Spinal cord (tissue), 10 donors: Measurements from ENCODE around the gene NOC2L. TPM values are rescaled to one million over a fixed set of nuclear protein-coding genes. Genes with fewer than 3 reads are reported as not detected.

Experiments
- DNase-seq, 6 donors: peaks; one replicate each; pipeline versions ENCODE4 v3.0.0 to v3.0.0-alpha.2; 2013 to 2015; ENCODE audit warnings: low spot score in 6 of 6, low read depth in 4 of 6
- H3K27ac ChIP-seq: one replicate; pipeline ENCODE4 v1.5.1; 2013; ENCODE audit warnings: low read depth, low read length, control low read depth
- H3K27me3 ChIP-seq: one replicate; pipeline ENCODE4 v1.6.1; 2013; ENCODE audit warnings: low read length; ENCODE audit not compliant: control insufficient read depth, insufficient read depth
- H3K36me3 ChIP-seq: one replicate; pipeline ENCODE4 v1.6.1; 2013; ENCODE audit warnings: low read length; ENCODE audit not compliant: control insufficient read depth, insufficient read depth
- H3K4me1 ChIP-seq: one replicate; pipeline ENCODE4 v1.6.1; 2013; ENCODE audit warnings: low read length; ENCODE audit not compliant: control insufficient read depth, insufficient read depth
- H3K4me3 ChIP-seq: one replicate; pipeline ENCODE4 v1.5.1; 2013; ENCODE audit warnings: low read depth, low read length, control low read depth
- H3K9me3 ChIP-seq: one replicate; pipeline ENCODE4 v1.6.1; 2013; ENCODE audit warnings: low read length; ENCODE audit not compliant: control insufficient read depth, insufficient read depth
- WGBS: methylation state at CpG from one replicate; pipeline ENCODE4 v1.1.5; 2013; ENCODE audit warnings: missing lambda C conversion rate; ENCODE audit not compliant: insufficient coverage; 5-methylcytosine and 5-hydroxymethylcytosine counted together
- polyA plus RNA-seq, 2 donors: library from polyadenylated mRNA; unstranded; fragments of 120-200 nt; gene quantifications; one replicate each; pipeline ENCODE4 v1.2.1, GENCODE V29; 2013; ENCODE audit not compliant: insufficient read length in 2 of 2
- total RNA-seq, 2 donors: library from RNA; depleted of rRNA in 1 of 2; stranded (reverse); fragments of 120-200 nt in 1 of 2; fragments of >200 nt in 1 of 2; gene quantifications; one replicate each; pipeline versions ENCODE4 v1.2.3 to v1.2.4, GENCODE V29; 2013 to 2014
- donor health status: healthy.

Gene NOC2L
- total and polyA plus RNA-seq, 4 donors: 33.1 to 68.5 (median 55.9) TPM

- H3K4me3 ChIP-seq: no peak overlapping the region
- DNase-seq: no peak
- H3K4me1 ChIP-seq: peaks cover 48% of the 10 kb centered on the region
- peaks cover 72% of the 10 kb centered on the region for H3K27me3 ChIP-seq
- H3K27ac ChIP-seq: no peak overlapping the region
- H3K36me3 ChIP-seq: peaks cover 66% of the 10 kb centered on the region
- no peaks in the 10 kb centered on the region for H3K9me3 ChIP-seq
- 35% methylated on average over 16 of the region's 16 CpGs for whole genome bisulfite sequencing
Measured at GRCh38 chr1:932173-932510, 26.9 kb downstream of the NOC2L start.

- Histone ChIP-seq H3K27me3 (peaks cover 72% of the 10 kb centered on the region), H3K4me3 (no peak overlapping the region), H3K36me3 (peaks cover 69% of the 10 kb centered on the region), H3K4me1 (peaks cover 52% of the 10 kb centered on the region), H3K9me3 (no peaks in the 10 kb centered on the region), H3K27ac (no peak overlapping the region)
- WGBS: 64% methylated on average over 15 of the region's 15 CpGs
- DNase-seq: no peak
Measured at GRCh38 chr1:931380-932172, 27.5 kb downstream of the NOC2L start.

- DNase-seq: no peak
- Histone ChIP-seq H3K4me3 (no peak overlapping the region), H3K27ac (no peak overlapping the region), H3K4me1 (peaks cover 52% of the 10 kb centered on the region), H3K36me3 (peaks cover 64% of the 10 kb centered on the region), H3K27me3 (peaks cover 72% of the 10 kb centered on the region), H3K9me3 (no peaks in the 10 kb centered on the region)
- 55% methylated on average over 16 of the region's 18 CpGs for WGBS
Measured at GRCh38 chr1:930633-931138, 28.4 kb downstream of the NOC2L start.

- no peak overlapping the region for H3K4me3 ChIP-seq
- peaks cover 49% of the 10 kb centered on the region for H3K4me1 ChIP-seq
- 82% methylated on average over 40 of the region's 40 CpGs for WGBS
- H3K9me3 ChIP-seq: no peaks in the 10 kb centered on the region
- no peak for DNase-seq
- peaks cover 71% of the 10 kb centered on the region for H3K27me3 ChIP-seq
- peaks cover 59% of the 10 kb centered on the region for H3K36me3 ChIP-seq
- no peak overlapping the region for H3K27ac ChIP-seq
Measured at GRCh38 chr1:929712-930632, 29.1 kb downstream of the NOC2L start.

GRCh38 chr1:928825-929661, 30.0 kb downstream of the NOC2L start:
- WGBS: 75% methylated on average over 34 of the region's 40 CpGs
- DNase-seq: no peak
- Histone ChIP-seq H3K27ac (no peak overlapping the region), H3K36me3 (peaks cover 59% of the 10 kb centered on the region), H3K4me3 (no peak overlapping the region), H3K27me3 (peaks cover 72% of the 10 kb centered on the region), H3K4me1 (peaks cover 52% of the 10 kb centered on the region), H3K9me3 (no peaks in the 10 kb centered on the region)

GRCh38 chr1:927748-928147, 31.3 kb downstream of the NOC2L start:
- Histone ChIP-seq H3K9me3 (no peaks in the 10 kb centered on the region), H3K27ac (no peak overlapping the region), H3K36me3 (peaks cover 52% of the 10 kb centered on the region), H3K4me3 (no peak overlapping the region), H3K27me3 (peaks cover 71% of the 10 kb centered on the region), H3K4me1 (peaks cover 54% of the 10 kb centered on the region)
- no peak for DNase-seq
- WGBS: 59% methylated on average over 8 of the region's 10 CpGs

GRCh38 chr1:927234-927633, 31.8 kb downstream of the NOC2L start:
- peaks cover 55% of the 10 kb centered on the region for H3K4me1 ChIP-seq
- H3K36me3 ChIP-seq: peaks cover 47% of the 10 kb centered on the region
- no peak overlapping the region for H3K27ac ChIP-seq
- H3K9me3 ChIP-seq: no peaks in the 10 kb centered on the region
- no peak overlapping the region for H3K4me3 ChIP-seq
- H3K27me3 ChIP-seq: peaks cover 69% of the 10 kb centered on the region
- no peak for DNase-seq
- 56% methylated on average over 9 of the region's 9 CpGs for WGBS

GRCh38 chr1:925561-926421, 33.3 kb downstream of the NOC2L start:
- H3K36me3 ChIP-seq: peaks cover 44% of the 10 kb centered on the region
- 3% methylated on average over 60 of the region's 65 CpGs for WGBS
- H3K4me3 ChIP-seq: peak overlapping the region; percentile 37
- no peak overlapping the region for H3K27ac ChIP-seq
- peaks cover 65% of the 10 kb centered on the region for H3K27me3 ChIP-seq
- peaks cover 66% of the 10 kb centered on the region for H3K4me1 ChIP-seq
- H3K9me3 ChIP-seq: no peaks in the 10 kb centered on the region
- DNase-seq: no peak
